Activated CD8-positive, alpha-beta memory T cell treated with anti-CD3 and anti-CD28 coated beads for 4 hours (primary cell): ENCODE measurements around the gene SPON1.
"Not testable (repeated sequence)": the region's sequence is repeated elsewhere in the genome, so short reads cannot be mapped to it uniquely, and the experiment has no call there.

Experiments
- DNase-seq, 2 donors: peaks; one replicate each; pipeline ENCODE4 v3.0.0-alpha.2; 2020; ENCODE audit warnings: low read depth in 2 of 2

Gene SPON1

GRCh38 chr11:13962562-13963168 is at the start of gene SPON1:
TSS of gene SPON1 (plus strand) at chr11:13962723. CDS start at chr11:13962905, 182 bp downstream.
- peak in 1 of 2 donors; percentile 11 for DNase-seq

DNA sequence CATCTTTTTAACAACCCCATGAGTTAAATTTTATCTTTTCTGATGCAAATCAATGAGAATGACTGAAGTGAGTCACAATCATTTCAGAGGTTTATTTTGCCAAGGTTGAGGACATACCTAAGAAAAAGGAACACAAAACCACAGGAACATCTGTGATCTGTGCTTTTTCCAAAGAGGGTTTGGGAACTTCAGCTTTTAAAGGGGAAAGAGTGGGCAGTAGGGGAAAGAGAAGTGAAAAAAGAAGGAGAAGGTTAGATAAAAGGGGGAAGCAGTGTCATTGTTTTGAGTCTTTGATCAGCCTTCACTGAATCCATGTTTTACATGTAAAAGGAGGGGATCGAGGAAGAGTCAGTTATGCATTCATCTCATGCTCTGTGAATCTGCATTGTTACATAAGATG is 45.3 kb upstream of the SPON1 start:
- DNase-seq = no peak

- DNase-seq = no peak
These were observed 44.6 kb upstream of the SPON1 start for GRCh38 chr11:13917904-13918303.

DNA sequence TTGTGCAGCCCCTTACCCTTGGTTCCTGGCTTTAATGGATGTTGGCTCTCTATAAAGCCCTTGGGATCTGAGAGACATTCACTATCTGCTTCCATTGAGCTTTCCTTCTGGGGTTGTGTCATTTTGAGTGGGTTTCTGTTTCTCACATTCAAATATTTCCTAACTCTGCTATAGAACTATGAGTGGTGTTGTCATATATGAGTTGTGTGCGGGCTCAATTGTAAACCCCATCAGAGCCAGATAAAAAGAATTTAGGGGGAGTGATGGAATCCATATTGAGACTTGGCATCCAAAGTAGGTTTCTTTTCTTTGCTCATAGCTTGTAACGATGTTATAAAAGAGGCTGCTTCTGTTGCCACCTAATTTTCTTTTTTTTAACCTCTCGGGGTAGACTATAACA is 41.8 kb upstream of the SPON1 start:
- no peak for DNase-seq

DNA sequence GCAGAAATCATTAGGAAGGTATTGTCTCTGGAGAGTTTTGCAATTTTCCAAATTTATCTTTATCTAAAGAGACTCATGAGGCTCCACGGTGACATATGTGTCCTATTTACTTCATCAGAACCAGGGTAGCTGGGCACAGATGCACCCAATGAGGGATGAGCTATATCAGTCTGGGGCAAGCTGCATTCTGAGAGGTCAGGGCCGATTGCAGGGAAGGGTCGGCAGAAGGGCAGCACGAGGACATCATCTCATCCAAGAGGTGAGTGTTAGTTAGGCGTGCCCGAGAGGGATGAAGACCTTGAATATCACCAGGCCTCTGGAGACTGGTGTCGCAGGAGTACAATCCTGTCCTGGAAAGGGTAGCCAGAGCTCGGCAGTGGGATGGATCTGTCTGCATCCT is 41.0 kb upstream of the SPON1 start:
- DNase-seq = no peak

- DNase-seq = no peak
These were observed 39.3 kb upstream of the SPON1 start for GRCh38 chr11:13923182-13923581.

GRCh38 chr11:13923716-13924650 is 38.5 kb upstream of the SPON1 start:
- DNase-seq = no peak

- DNase-seq = no peak
These were observed 37.7 kb upstream of the SPON1 start for GRCh38 chr11:13924801-13925327.

DNA sequence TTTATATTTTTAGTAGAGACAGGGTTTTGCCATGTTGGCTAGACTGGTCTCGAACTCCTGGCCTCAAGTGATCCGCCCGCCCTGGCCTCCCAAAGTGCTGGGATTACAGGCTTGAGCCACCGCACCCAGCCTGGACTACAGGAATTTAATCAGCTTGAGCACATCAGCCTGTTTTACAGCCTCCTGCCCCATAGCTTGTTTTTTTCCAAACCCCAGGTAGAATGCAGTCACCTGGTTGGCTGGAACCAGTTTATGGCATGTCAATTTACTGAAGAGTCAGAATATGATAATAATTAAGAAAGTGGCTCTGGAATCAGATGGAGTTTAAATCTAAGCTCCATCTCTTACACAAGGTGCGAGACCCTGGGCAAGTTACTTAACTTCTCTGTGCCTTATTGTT is 36.2 kb upstream of the SPON1 start:
- not testable (repeated sequence) for DNase-seq

DNA sequence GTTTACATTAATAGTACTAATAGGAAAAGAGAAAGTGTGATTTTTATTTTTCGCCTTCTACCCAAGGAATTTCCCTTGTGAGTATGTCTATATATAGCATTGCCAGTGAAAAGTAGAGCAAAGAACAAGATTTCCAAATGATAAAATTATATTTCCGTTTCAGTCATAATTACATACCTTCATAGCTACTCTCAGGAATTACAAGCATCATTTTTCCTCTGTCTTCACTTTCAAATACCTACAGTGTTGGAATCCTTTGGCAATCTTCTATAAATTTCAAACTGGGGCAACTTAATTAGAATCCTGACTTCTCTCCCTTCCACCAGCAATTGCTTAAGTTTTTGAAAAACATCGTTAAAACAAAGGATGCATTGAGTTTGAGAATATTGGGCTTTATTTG is 35.5 kb upstream of the SPON1 start:
- no peak for DNase-seq

DNA sequence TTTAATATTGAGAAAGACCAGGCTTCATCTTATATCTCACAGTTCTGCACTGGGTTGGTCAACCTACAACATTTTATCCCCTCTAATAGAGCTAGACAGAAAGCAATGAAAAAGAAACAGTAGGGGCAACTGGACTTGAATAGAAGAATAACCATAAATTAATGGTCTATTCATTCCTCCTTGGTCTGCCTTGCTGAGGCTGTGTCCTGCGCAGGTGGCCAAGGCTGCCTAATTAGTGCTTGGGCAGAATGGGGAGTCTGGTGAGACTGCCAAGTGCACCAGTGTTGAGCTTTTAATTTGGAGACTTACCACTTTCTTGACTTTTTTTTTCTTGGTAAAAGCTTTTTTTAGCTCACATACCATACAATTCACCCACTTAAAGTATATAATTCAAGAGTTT is 35.0 kb upstream of the SPON1 start:
- DNase-seq = no peak

DNA sequence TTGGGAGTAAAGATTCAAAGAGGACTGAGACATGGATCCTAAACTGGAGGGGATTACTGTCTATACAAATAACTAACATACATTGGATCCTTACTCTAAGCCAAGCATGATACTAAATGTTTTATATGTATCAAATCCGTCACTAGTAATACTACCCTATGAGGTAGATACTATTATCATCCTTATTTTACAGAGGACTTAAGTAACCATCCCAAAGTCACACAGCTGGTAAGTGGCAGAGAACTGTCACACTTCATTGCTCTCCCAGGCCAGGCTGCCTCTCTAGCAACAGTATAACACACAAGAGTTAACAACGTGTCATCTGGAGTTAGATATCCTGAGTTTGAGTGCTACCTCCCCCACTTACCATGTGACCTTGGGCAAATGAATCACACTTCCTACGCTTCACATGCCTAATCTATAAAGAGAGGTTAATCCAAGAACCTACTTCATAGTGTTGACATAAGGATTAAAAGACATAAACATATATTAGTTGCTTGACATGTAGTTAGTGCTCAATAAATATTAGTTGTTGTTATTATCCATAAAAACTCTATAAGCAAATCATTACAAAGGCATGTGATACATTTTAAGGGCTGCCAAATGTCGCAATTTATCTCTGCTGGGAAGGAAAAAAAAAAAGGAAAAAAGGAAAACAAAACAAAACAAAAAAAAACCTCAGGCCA is 33.8 kb upstream of the SPON1 start:
- DNase-seq = no peak

DNA sequence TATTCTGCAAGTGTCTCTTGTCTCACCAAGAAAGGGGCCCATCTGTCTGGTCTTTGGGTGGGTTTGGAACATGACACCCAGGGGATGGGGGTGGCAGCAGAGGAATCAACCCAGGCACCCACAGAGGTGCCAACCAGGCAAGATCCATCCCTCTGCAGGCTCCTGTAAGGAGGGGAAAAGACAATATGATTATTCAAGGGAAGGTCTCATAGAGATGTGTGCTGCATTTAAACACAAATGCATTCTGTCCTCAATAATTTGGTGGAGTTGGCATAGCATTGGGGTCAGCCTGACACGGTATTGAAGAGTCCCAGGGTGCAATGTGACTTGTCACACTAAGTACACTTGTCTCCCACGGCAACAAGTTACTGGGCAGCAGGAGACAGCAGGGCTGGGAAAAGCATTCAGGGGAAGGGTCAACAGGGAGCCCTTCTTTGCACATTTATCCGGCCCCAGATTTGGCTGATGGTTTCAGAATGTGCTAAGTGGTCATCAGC is 33.1 kb upstream of the SPON1 start:
- DNase-seq = no peak

DNA sequence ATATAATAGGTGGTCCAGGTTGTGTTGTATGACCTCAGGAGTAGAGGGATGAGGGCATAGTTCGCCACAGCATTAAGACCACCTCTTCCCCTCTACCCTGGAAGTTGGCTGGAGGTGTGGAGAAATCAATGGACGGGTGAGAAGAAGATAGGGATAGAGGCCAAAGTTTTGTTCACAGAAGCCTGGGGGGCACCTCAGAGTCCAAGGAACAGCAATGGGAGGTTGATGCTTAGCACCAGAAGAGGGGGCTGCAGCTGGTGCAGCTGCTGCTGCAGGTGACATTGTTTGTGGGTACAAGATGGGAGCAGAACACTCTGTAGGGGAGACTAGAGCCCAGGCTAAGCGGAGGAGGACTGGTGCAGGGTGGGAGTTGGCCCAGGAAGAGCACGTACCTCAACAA is 31.2 kb upstream of the SPON1 start:
- DNase-seq = no peak

GRCh38 chr11:13937154-13937553 is 25.4 kb upstream of the SPON1 start:
- not testable (repeated sequence) for DNase-seq

- DNase-seq = not testable (repeated sequence)
These were observed 23.7 kb upstream of the SPON1 start for GRCh38 chr11:13938829-13939228.

DNA sequence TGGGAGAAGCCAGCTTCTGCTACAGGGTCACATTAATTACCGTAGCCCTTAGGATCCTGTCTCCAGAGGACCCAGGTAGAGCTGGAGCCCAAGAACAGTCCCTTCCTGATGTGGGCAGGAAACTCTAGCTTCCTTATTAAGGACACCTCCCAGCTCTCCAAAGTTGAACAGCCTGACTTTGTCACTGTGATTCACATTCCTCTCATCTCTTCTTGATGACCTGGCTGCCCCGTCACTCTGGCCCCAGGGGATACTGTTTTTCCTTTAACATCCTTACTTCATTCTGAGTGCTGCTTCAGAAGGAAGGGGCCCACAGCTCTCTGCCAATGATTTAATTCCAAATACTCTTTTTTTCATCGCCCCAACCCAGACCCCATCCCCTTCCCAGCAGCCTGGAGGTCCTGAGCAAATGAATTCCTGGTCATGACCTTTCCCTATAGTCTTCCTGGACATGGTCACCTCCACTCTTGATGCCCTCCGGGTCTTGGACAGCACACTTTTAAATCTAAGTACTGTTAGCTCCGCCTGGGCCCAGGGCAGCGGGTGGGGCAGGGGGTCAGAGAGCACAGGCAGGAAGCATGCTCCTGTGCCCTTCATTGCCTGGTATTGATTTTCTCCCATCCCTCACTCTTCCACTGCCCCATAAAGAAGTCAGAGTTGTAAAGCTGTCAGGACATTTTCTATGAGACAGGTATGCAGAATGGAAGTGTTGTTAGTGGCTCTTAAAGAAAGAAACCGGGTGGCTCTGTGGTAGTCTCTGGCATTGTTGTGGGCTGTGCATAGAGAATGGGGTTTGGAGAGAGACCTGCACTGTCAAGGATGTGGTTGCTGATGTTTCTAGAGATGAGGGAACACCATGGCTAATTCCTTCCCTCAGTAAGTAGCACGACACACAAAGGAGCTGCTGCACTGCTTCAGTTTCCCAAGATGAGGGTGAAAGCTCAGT is 22.3 kb upstream of the SPON1 start:
- no peak for DNase-seq

GRCh38 chr11:13940907-13941256 is 21.6 kb upstream of the SPON1 start:
- no peak for DNase-seq

- DNase-seq = no peak
These were observed 20.7 kb upstream of the SPON1 start for GRCh38 chr11:13941775-13942174.

DNA sequence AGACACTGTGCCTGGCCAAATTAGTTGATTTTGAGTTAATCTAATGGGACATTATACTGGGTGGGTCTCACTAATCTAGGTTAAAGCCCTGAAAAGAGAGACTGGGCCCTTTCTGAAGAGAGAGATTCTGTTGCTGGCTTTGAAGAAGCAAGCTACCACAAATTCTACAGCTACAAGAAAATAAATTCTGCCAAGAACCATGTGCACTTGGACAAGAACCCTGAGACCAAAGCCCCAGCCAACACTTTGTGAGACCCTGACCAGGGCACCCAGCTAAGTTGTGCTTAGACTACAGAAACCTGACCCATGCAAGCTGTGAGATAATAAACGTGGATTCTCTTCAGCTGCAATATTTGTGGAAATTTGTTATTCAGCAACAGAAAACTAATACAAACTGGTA is 20.1 kb upstream of the SPON1 start:
- no peak for DNase-seq

GRCh38 chr11:13942971-13943381 is 19.5 kb upstream of the SPON1 start:
- DNase-seq = no peak
